GM21367 (cell line): Measurements from ENCODE around the gene CD27.

Experiments
- ATAC-seq: cut with Tn5 transposase; IDR thresholded peaks from one replicate; pipeline ENCODE4 v1.9.1; 2021; ENCODE audit not compliant: unreplicated experiment

The CD27 gene

DNA sequence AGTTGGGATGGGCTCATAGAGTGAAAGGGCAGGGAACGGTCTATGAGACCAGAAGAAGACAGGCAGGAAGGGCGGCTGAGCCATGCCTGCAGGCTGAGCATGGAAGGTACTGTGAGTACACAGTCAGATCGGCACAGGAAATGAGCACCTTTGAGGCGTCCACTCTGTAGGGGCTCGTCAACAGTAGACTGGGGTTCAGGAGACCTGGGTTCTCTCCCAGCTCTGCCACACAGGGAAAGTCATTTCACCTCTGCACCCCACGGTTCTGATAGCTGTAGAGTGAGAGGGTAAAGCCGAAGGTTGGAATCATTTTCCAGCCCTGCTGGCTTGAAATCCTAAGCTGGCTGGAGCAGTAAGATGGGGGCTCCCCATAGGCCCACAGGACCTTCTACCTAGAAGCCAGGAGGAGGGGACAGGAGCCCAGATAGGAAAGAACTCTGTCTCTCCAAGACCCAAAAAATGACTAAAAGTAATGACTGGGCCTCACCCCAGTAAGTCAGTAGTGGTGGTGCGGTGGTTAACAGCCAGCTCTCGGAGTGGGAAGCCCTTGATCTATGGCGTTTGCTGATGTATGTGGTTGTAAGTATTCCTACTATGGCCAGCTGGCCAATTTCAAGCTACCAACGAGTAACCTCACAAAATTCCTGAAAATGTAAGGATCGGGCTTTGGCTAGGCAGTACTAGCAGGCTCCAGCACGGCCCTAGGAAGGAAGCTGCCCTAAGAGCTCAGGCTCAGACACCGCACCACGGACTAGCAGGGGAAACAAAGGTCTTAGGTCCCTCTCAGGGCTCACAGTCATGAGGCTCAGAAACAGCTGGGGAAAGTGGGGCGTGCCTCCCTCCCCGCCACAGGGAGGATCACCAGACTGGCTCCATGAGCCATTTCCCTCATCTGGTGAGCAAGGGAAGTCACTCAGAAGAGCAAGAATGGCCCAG lies 10.3 kb upstream of the CD27 start:
- ATAC-seq: no peak

- no peak for ATAC-seq
Measured at GRCh38 chr12:6435961-6436715, 8.6 kb upstream of the CD27 start.

DNA sequence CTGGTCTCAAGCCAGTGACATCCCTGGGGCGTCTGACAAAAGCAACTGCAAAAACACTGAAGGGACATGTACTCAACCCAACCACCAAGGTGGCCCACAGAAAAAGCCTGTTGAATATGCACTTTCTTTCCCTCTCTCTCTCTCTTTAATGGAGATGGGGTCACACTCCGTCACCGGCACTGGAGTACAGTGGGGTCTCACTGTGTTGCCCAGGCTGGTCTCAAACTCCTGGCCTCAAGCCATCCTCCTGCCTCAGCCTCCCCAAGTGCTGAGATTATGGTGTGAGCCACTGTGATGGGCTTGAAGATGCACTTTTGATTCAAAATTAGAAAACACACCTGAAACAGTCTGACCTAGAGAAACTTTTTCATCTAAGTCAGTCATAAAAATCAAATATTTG lies 7.2 kb upstream of the CD27 start:
- ATAC-seq: no peak

GRCh38 chr12:6438345-6438744 lies 6.4 kb upstream of the CD27 start:
- no peak for ATAC-seq

GRCh38 chr12:6440391-6440790 lies 4.4 kb upstream of the CD27 start:
- no peak for ATAC-seq

DNA sequence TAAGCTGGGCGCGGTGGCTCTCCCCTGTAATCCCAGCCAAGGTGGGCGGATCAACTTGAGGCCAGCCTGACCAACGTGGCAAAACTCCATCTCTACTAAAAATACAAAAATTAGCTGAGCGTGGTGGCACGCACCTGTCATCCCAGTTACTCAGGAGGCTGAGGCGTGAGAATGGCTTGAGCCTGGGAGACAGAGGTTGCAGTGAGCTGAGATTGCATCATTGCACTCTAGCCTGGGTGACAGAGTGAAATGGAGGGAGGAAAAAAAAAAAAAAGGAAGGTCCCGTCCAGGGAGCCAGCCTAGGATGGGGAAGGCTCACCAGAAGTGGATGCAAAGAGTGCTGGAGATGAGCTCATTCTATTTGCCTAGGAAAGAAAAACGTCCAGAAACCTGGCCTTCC lies 1.9 kb upstream of the CD27 start:
- ATAC-seq: no peak

- no peak for ATAC-seq
Measured at GRCh38 chr12:6443361-6443983, 1.3 kb upstream of the CD27 start.

DNA sequence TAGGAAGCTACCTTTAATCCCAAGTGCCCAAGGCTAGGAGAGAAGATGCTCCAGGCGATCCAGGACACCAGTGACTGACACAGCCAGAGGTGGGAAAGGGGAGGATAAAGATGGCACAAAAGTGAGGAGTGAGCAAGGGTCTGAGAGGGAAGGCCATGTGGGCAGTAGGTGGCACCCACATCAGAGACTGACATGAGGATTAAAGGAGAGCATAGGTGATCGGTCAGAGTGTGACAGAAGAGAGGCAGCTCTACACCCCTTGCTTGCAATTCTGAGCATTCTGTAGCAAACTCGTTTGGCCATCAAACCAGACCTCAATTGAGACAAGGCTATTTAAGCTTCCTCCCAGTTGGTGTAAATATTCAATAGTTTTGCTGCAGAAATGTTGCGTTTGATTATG lies 724 bp upstream of the CD27 start:
- no peak for ATAC-seq

DNA sequence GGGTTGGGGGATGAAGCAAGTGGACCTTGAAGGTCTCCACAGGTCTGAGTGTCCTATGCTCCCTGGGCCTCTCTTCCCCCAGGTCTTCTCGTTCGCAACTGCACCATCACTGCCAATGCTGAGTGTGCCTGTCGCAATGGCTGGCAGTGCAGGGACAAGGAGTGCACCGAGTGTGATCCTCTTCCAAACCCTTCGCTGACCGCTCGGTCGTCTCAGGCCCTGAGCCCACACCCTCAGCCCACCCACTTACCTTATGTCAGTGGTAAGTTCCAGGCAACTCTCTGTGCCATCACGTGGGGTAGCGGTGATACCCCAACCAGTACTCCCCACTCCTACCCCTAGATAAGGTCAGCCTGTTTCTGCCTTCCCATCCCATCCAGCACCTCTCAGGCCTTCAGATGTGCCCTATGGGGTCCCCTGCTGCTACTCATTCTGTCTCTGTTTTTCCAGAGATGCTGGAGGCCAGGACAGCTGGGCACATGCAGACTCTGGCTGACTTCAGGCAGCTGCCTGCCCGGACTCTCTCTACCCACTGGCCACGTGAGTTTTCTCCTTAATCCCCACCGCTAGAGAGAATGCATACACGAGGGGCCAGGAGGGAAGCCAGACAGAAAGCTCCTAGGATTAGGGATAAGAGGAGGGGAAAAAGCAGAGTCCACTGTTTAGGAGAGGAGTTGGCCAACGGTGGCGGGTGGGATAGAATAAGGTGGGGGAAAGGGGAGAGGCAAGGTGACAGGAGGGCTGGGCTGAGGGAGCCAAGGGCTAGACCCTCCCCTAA lies 5.5 kb downstream of the CD27 start:
- no peak for ATAC-seq

- ATAC-seq: no peak
Measured at GRCh38 chr12:6450869-6451347, 6.2 kb downstream of the CD27 start.

- ATAC-seq: peak; percentile 44
Measured at GRCh38 chr12:6451348-6452244, 6.8 kb downstream of the CD27 start, which contains the start of gene TAPBPL. TSS of gene TAPBPL (plus strand) at chr12:6452042. CDS start at chr12:6452249, 207 bp downstream.

DNA sequence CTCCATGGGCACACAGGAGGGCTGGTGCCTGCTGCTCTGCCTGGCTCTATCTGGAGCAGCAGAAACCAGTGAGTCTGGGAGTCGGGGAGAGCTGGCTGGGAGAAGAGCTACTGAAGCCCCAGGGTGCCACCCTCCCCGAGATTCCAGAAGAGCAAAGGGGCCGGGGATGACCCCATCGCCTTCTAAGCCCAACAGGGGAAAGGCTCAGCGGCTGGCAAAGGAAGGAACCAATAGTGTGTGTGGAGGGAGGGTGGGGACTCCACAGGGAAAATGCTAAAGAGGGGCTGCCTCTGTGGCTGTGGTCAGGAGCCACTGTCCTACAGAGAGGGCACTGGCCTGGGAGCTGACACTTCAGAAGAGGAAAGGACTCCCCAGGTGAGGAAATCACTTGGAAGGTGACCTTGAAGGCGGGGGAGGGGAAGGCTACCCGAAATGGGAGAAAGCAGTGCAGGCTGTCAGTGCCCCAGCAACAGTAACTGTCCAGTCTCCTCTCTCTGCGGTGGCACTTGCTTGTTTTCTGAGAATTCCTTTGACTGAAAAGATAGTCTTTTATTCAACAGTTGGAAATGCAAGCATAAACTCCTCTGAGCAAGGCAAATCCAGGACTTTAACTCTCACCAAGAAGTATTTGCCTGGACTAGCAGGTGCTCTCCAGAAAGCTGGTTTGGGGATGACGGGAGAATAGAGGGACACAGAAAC lies 7.6 kb downstream of the CD27 start:
- ATAC-seq: no peak

DNA sequence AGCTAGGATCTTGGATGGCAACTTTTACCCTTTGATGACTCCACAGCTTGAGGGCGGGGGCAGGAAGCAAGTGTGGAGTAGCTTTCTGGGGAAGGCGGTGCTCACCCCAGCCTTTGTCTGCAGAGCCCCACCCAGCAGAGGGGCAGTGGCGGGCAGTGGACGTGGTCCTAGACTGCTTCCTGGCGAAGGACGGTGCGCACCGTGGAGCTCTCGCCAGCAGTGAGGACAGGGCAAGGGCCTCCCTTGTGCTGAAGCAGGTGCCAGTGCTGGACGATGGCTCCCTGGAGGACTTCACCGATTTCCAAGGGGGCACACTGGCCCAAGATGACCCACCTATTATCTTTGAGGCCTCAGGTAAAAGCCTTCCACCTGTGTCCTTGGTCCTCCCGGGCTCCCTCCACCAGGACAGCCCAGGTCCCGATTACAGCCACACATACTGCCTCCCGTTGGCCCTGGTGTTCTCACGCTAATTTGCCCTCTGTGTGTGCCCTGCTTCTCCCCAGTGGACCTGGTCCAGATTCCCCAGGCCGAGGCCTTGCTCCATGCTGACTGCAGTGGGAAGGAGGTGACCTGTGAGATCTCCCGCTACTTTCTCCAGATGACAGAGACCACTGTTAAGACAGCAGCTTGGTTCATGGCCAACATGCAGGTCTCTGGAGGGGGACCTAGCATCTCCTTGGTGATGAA lies 8.3 kb downstream of the CD27 start:
- no peak for ATAC-seq

DNA sequence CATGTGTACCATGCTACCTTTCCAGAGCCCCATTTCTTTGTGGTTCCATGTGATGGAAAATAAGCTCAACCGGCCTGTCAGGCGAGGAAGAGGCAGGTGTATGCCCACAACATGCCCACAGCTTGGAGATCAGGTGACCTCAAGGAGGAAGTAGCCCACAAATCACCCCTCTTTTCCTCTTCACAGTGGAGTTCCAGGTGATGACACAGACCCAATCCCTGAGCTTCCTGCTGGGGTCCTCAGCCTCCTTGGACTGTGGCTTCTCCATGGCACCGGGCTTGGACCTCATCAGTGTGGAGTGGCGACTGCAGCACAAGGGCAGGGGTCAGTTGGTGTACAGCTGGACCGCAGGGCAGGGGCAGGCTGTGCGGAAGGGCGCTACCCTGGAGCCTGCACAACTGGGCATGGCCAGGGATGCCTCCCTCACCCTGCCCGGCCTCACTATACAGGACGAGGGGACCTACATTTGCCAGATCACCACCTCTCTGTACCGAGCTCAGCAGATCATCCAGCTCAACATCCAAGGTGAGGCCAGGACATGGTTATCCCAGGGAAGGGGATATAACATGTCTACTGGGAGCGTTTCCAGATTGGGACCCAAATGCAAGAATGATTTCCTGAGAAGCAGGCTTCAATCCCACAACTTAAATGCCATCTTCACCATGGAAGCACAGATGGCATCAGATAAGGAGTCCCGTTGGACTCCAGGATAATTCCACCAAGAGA lies 12.6 kb downstream of the CD27 start:
- ATAC-seq: no peak

DNA sequence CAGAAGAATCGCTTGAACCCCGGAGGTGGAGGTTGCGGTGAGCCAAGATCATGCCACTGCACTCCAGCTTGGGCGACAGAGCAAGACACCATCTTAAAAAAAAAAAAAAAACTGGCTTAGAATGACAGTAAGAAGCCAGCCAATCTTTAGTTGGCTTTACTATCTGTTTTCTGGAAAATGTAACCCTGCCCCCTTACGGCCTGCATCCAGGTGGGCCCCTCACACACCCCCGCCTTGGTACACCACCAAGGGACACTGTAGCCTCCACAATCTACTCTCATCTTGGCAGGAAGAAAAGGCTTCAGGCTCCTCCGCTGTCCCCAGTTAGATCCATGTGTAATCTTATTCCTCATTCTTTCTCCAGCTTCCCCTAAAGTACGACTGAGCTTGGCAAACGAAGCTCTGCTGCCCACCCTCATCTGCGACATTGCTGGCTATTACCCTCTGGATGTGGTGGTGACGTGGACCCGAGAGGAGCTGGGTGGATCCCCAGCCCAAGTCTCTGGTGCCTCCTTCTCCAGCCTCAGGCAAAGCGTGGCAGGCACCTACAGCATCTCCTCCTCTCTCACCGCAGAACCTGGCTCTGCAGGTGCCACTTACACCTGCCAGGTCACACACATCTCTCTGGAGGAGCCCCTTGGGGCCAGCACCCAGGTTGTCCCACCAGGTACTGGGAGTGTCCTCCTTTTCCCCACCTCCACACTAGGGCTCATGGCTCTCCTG lies 13.7 kb downstream of the CD27 start:
- ATAC-seq: no peak

DNA sequence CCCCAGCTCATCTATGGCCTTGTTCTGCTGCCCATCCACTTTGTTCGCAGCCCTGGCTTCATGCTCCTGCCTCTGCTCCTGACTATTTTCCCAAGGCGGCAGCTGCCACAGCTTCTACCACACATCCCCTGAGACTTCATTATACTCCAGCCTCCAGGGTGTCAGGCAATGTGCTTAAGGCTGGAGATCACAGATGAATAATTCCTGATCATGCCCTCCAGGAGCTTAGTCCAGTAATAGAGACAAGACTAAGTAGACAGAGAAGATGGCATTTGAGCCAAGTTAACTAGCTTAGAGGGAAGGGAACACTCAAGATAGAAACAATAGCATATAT lies 14.2 kb downstream of the CD27 start:
- ATAC-seq: no peak

DNA sequence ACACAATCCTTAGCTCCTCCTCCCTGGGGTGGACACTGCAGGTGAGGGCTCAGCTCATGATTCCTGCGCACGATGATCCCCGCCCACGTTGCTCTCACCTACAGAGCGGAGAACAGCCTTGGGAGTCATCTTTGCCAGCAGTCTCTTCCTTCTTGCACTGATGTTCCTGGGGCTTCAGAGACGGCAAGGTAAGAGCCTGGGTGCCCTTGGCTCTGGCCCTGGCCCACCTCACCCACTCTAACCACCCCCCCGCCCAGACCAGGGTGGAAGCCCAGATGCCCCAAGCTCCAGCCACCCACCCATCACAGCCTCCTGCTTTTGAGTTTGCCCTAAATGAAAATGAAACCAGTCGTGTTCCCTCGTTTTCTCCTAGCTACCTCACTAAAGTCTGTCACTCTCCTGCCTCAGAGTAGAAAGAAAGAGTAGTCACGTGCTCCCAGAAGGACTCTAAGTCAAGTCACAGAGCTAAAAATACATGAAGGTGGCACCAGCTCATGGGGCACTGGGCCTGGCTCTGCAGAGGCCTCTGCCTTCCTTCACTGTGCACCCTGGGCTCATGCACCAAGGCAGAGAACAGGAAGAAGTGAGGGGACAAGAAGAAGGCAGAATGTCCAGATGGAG lies 16.1 kb downstream of the CD27 start:
- no peak for ATAC-seq
